ENCODE measurements around the gene PCCA.

DNA sequence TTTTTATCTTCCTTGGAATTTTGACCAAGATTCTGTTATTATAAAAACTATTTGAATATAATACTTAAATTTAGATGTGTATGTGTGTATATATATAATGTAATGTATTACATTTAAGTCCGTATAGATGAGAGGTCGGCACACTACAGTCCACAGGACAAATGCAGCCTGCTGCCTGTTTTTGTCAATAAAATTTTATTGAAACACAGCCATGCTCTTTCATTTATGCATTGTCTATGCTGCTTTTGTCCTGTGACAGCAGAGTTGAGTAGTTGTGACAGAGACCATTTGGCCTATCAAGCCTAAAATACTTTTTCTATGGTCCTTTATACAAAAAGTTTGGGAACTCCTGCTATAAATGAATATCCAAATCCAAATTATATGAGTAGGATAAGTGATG lies 69.7 kb downstream of the PCCA start:
- no peak for TF ChIP-seq CTCF (IDR thresholded peaks at IDR 0.05)
- TF ChIP-seq EP300 (IDR thresholded peaks at IDR 0.05), result no peak
- TF ChIP-seq POLR2A (IDR thresholded peaks at IDR 0.05), result no peak
